ENCODE measurements around the gene RASEF. TPM values are rescaled to one million over a fixed set of nuclear protein-coding genes. Genes with fewer than 3 reads are reported as not detected.

RASEF gene
- total RNA-seq, 1 experiment from 2014 or later, result 2.2 TPM

GRCh38 chr9:83043597-83043996 lies 19.3 kb downstream of the RASEF start:
- Histone ChIP-seq H3K18ac (ENCODE audit: insufficient read length, low read depth, low read length) (no peak overlapping the region), H2AK5ac (ENCODE audit: insufficient read length, low read length) (no peak overlapping the region), H2AFZ (ENCODE audit: low read length) (no peak overlapping the region), H4K8ac (replicated peaks; ENCODE audit: insufficient read length, low read depth, low read length) (no peak overlapping the region), H3K27ac (ENCODE audit: insufficient read length, low read depth, low read length) (no peak overlapping the region), H3K79me1 (ENCODE audit: insufficient read depth, low read depth, low read length, poor library complexity, severe bottlenecking) (no peaks in the 10 kb centered on the region), H2BK20ac (ENCODE audit: low read depth, low read length, poor library complexity, severe bottlenecking) (no peak overlapping the region), H2BK5ac (ENCODE audit: insufficient read length, low read length) (no peak overlapping the region), H3K79me2 (ENCODE audit: insufficient read depth, low read length) (no peaks in the 10 kb centered on the region), H2BK15ac (ENCODE audit: low read depth, low read length) (no peak overlapping the region), H4K91ac (ENCODE audit: insufficient read length, low read depth, low read length) (no peak overlapping the region), H2BK120ac (ENCODE audit: low read depth, low read length, poor library complexity, severe bottlenecking) (no peak overlapping the region), H3K4ac (ENCODE audit: low read depth, low read length) (no peak overlapping the region), H3K23me2 (ENCODE audit: insufficient read length, low read depth, low read length, poor library complexity, severe bottlenecking) (no peaks in the 10 kb centered on the region), H2BK12ac (ENCODE audit: insufficient read length, low read depth, low read length) (no peak overlapping the region), H3K4me2 (ENCODE audit: insufficient read depth, insufficient read length, low read length) (no peak overlapping the region), H4K20me1 (ENCODE audit: control insufficient read depth, insufficient read depth, insufficient read length) (no peaks in the 10 kb centered on the region), H4K5ac (ENCODE audit: insufficient read length, low read depth, low read length) (no peak overlapping the region), H3K14ac (ENCODE audit: insufficient read depth, low read length) (no peak overlapping the region), H3K56ac (ENCODE audit: insufficient read length, low read depth, low read length) (no peak overlapping the region), H3K27me3 (ENCODE audit: insufficient read depth, low read length) (no peaks in the 10 kb centered on the region), H3K23ac (ENCODE audit: insufficient read length, low read depth, low read length) (no peak overlapping the region), H3T11ph (ENCODE audit: low read length) (no peak overlapping the region), H3K9me3 (ENCODE audit: control insufficient read depth, low read depth, low read length) (no peaks in the 10 kb centered on the region), H3K4me1 (ENCODE audit: insufficient read depth, low read length) (no peaks in the 10 kb centered on the region), H3K9ac (ENCODE audit: extremely low read depth, insufficient read length, low read length) (no peak overlapping the region)
- WGBS (ENCODE audit: extremely low coverage, insufficient read length, low lambda C conversion rate), result no CpG with 5 or more reads among the region's 7 CpGs
- no peaks in the 10 kb centered on the region for H3K27me3 Mint-ChIP-seq (ENCODE audit: low read depth)
- peaks cover 0 to 10% of the 10 kb centered on the region in 2 experiments; a peak in 3 of 5 replicates for H3K9me3 Mint-ChIP-seq
- no peaks in the 10 kb centered on the region; a peak in 1 of 4 replicates for H3K4me1 Mint-ChIP-seq
- DNase-seq, result no peak
- H3K4me3 Mint-ChIP-seq, result no peak overlapping the region
- no peak overlapping the region for H3K27ac Mint-ChIP-seq
- H3K36me3 Mint-ChIP-seq (ENCODE audit: insufficient read depth in 1 of 3, low read depth in 3 of 3), result peaks cover 0 to 4% (median 0%) of the 10 kb centered on the region in 3 experiments; a peak in 2 of 7 replicates
- TF ChIP-seq CTCF (conservative IDR thresholded peaks at IDR 0.05), result no peak

Data from H9 (cell line).